ENCODE results near the gene PRSS57. TPM values are rescaled to one million over a fixed set of nuclear protein-coding genes. Genes with fewer than 3 reads are reported as not detected.

The PRSS57 gene
- polyA plus RNA-seq, 1 of the 3 experiments (the other 2 are of a cell fraction) = not detected

- peak; percentile 83 for DNase-seq
- no peak overlapping the region; the same call in 1 of the 2 replicates for H2AFZ ChIP-seq (ENCODE audit: low read depth)
- H3K27ac ChIP-seq (ENCODE audit: low read depth in 2 of 2, low read length in 1 of 2) = peak overlapping the region; percentile 78 to 96
- H3K4me2 ChIP-seq = peak overlapping the region; percentile 90
- peak overlapping the region; percentile 82 to 95 for H3K4me3 ChIP-seq (ENCODE audit: low read depth in 2 of 2, low read length in 1 of 2)
- peaks cover 8 to 33% of the 10 kb centered on the region in 2 experiments; a peak in 3 of 4 replicates for H3K4me1 ChIP-seq (ENCODE audit: control insufficient read depth in 1 of 2, insufficient read depth in 2 of 2, low read depth in 1 of 2, low read length in 1 of 2)
- no peaks in the 10 kb centered on the region for H3K27me3 ChIP-seq (ENCODE audit: insufficient read depth)
- peaks cover 26% of the 10 kb centered on the region for H3K79me2 ChIP-seq (ENCODE audit: insufficient read depth)
- no peaks in the 10 kb centered on the region for H3K9me2 ChIP-seq
- WGBS (ENCODE audit: low lambda C conversion rate) = 41% methylated on average over 6 of the region's 69 CpGs
- TF ChIP-seq, protein P1, sequence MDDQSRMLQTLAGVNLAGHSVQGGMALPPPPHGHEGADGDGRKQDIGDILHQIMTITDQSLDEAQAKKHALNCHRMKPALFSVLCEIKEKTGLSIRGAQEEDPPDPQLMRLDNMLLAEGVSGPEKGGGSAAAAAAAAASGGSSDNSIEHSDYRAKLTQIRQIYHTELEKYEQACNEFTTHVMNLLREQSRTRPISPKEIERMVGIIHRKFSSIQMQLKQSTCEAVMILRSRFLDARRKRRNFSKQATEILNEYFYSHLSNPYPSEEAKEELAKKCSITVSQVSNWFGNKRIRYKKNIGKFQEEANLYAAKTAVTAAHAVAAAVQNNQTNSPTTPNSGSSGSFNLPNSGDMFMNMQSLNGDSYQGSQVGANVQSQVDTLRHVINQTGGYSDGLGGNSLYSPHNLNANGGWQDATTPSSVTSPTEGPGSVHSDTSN (IDR thresholded peaks at IDR 0.05) = no peak
- TF ChIP-seq FOSL2 (IDR thresholded peaks at IDR 0.05; ENCODE audit: borderline replicate concordance, low read depth) (no peak), NRF1 (IDR thresholded peaks at IDR 0.05; ENCODE audit: low read depth, low read length) (peak; percentile 56), SIN3A (IDR thresholded peaks at IDR 0.05; ENCODE audit: borderline replicate concordance, low read depth, low read length) (peak; percentile 29; the same call in 1 of the 2 replicates), RCOR1 (IDR thresholded peaks at IDR 0.05; ENCODE audit: low read length) (no peak)
- TF ChIP-seq, protein P2, sequence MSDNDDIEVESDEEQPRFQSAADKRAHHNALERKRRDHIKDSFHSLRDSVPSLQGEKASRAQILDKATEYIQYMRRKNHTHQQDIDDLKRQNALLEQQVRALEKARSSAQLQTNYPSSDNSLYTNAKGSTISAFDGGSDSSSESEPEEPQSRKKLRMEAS (IDR thresholded peaks at IDR 0.05; ENCODE audit: low read depth) = peak; percentile 21; the same call in 1 of the 2 replicates
- TF ChIP-seq, protein P3, sequence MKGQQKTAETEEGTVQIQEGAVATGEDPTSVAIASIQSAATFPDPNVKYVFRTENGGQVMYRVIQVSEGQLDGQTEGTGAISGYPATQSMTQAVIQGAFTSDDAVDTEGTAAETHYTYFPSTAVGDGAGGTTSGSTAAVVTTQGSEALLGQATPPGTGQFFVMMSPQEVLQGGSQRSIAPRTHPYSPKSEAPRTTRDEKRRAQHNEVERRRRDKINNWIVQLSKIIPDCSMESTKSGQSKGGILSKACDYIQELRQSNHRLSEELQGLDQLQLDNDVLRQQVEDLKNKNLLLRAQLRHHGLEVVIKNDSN (IDR thresholded peaks at IDR 0.05; ENCODE audit: borderline replicate concordance, low read depth) = no peak
- POLR2A ChIA-PET = interaction anchor here (1.3 to 2.0 kb wide), 3 partner anchors 13 to 24 kb away, joined by 3 to 6 read pairs (median 3); partner anchors contain the start of gene RNF126
- no peaks in the 10 kb centered on the region for H4K20me1 ChIP-seq (ENCODE audit: insufficient read depth)
- H3K36me3 ChIP-seq (replicated peaks in 1 of 2; ENCODE audit: control insufficient read depth in 1 of 2, insufficient read depth in 2 of 2, low read length in 1 of 2) = peaks cover 0 to 3% of the 10 kb centered on the region in 2 experiments
- peaks cover 10% of the 10 kb centered on the region for H3F3A ChIP-seq (replicated peaks; ENCODE audit: insufficient read depth)
- no peaks in the 10 kb centered on the region for H3K9me3 ChIP-seq
- CTCF ChIA-PET = interaction anchor here (0.6 to 6.0 kb wide), 8 partner anchors 12 to 90 kb away, joined by 3 to 33 read pairs (median 6); partner anchors contain the start of genes PALM and RNF126
- H3K9ac ChIP-seq = peak overlapping the region; percentile 90
These were observed 15.6 kb downstream of the PRSS57 start for GRCh38 chr19:679418-680286.

DNA sequence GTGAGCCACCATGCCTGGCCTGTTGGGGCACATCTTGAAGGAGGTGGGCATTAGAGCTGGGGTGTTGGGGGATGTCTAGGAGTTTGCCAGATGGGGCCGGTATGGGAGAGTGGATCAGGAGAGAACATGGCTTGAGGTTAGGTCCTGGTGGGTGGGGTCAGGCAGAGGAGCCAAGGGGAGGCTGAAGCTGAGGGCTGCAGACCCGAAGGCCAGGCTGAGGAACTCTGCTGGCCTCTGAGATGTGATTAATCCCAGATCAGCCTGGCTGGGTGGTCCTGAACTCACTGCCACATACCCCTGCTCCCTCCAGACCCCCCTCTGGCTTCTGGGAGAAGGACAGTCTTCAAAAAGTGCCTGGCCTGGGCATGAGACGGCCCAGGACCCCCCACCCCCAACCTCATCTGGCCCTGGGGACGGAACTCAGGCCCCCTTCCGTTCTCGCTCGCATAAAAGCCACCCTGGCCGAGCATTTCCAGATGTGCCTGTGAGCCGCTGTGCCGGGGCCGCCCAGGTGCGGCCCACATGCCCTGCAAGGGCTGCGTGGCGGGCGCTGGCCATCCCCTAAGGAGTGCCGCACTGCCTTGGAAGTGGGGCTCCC, 16.4 kb downstream of the PRSS57 start:
- peak overlapping the region; percentile 90; the same call in 1 of the 2 replicates for H3K9ac ChIP-seq
- no peaks in the 10 kb centered on the region for H3K27me3 ChIP-seq (ENCODE audit: insufficient read depth)
- H2AFZ ChIP-seq (ENCODE audit: low read depth) = no peak overlapping the region
- 93% methylated on average over 10 of the region's 16 CpGs for WGBS (ENCODE audit: low lambda C conversion rate)
- DNase-seq = no peak
- ChIA-PET POLR2A (interaction anchor here (1.3 to 2.0 kb wide), 3 partner anchors 14 to 25 kb away, joined by 3 to 6 read pairs (median 3); partner anchors contain the start of gene RNF126), CTCF (interaction anchor here (0.6 to 6.0 kb wide), 7 partner anchors 15 to 91 kb away, joined by 3 to 33 read pairs (median 9); partner anchors contain the start of genes PALM and RNF126)
- H3K27ac ChIP-seq (ENCODE audit: low read depth in 2 of 2, low read length in 1 of 2) = peak overlapping the region; percentile 78 to 96; a peak in 3 of 4 replicates
- H3K9me3 ChIP-seq = no peaks in the 10 kb centered on the region
- H3F3A ChIP-seq (replicated peaks; ENCODE audit: insufficient read depth) = peaks cover 10% of the 10 kb centered on the region
- peaks cover 26% of the 10 kb centered on the region for H3K79me2 ChIP-seq (ENCODE audit: insufficient read depth)
- peaks cover 8 to 33% of the 10 kb centered on the region in 2 experiments; a peak in 3 of 4 replicates for H3K4me1 ChIP-seq (ENCODE audit: control insufficient read depth in 1 of 2, insufficient read depth in 2 of 2, low read depth in 1 of 2, low read length in 1 of 2)
- peak overlapping the region; percentile 82 to 95; a peak in 3 of 4 replicates for H3K4me3 ChIP-seq (ENCODE audit: low read depth in 2 of 2, low read length in 1 of 2)
- peaks cover 0 to 3% of the 10 kb centered on the region in 2 experiments for H3K36me3 ChIP-seq (replicated peaks in 1 of 2; ENCODE audit: control insufficient read depth in 1 of 2, insufficient read depth in 2 of 2, low read length in 1 of 2)
- H3K4me2 ChIP-seq = peak overlapping the region; percentile 90
- H4K20me1 ChIP-seq (ENCODE audit: insufficient read depth) = no peaks in the 10 kb centered on the region
- no peaks in the 10 kb centered on the region for H3K9me2 ChIP-seq
- TF ChIP-seq TCF12 (IDR thresholded peaks at IDR 0.05) (no peak), TEAD4 (IDR thresholded peaks at IDR 0.05; ENCODE audit: borderline replicate concordance, insufficient read depth) (no peak), MXI1 (IDR thresholded peaks at IDR 0.05; ENCODE audit: low read depth, low read length) (no peak), EP300 (IDR thresholded peaks at IDR 0.05; ENCODE audit: borderline replicate concordance in 1 of 2, low read depth in 1 of 2, low read length in 1 of 2) (no peak), NFIC (IDR thresholded peaks at IDR 0.05; ENCODE audit: borderline replicate concordance) (no peak), RAD21 (IDR thresholded peaks at IDR 0.05; ENCODE audit: low read length) (no peak), IRF3 (IDR thresholded peaks at IDR 0.05; ENCODE audit: low read depth, low read length) (no peak)
- TF ChIP-seq, protein P1 (IDR thresholded peaks at IDR 0.05) = no peak
- TF ChIP-seq, protein P3 (IDR thresholded peaks at IDR 0.05; ENCODE audit: borderline replicate concordance, low read depth) = no peak
- TF ChIP-seq, protein P4, sequence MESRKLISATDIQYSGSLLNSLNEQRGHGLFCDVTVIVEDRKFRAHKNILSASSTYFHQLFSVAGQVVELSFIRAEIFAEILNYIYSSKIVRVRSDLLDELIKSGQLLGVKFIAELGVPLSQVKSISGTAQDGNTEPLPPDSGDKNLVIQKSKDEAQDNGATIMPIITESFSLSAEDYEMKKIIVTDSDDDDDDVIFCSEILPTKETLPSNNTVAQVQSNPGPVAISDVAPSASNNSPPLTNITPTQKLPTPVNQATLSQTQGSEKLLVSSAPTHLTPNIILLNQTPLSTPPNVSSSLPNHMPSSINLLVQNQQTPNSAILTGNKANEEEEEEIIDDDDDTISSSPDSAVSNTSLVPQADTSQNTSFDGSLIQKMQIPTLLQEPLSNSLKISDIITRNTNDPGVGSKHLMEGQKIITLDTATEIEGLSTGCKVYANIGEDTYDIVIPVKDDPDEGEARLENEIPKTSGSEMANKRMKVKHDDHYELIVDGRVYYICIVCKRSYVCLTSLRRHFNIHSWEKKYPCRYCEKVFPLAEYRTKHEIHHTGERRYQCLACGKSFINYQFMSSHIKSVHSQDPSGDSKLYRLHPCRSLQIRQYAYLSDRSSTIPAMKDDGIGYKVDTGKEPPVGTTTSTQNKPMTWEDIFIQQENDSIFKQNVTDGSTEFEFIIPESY (IDR thresholded peaks at IDR 0.05; ENCODE audit: borderline replicate concordance, low read depth) = no peak
